ENCODE measurements around the gene VSTM2L. TPM values are rescaled to one million over a fixed set of nuclear protein-coding genes. Genes with fewer than 3 reads are reported as not detected.

VSTM2L gene
- polyA plus RNA-seq, 1 donor, result 0.76 TPM

DNA sequence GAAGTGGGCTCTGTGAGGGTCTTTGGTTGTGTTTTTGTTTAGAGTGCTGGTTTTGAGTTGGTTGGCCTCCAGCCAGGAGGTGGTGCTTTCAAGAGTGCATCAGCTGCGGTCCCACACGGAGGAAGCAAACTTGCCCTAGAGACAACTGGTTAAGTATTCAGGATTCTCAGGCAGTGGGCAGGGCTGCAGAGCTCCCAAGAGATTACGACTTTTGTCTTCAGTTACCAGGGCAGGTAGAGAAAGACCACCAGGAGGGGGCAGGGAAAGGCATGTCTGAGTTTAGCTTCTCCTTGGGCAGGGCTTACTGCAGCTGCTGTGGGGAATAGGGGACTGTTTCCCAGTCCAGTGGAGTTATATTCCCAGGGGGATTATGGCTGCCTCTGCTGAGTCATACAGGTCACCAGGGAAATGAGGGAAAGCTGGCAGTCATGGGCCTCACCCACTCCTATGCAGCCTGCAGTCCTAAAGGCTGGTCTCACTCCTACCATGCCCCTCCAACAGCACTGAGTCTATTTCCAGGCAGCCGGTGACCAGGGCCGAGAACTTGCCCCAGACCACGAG is 66.0 kb downstream of the VSTM2L start:
- DNase-seq, result no peak

DNA sequence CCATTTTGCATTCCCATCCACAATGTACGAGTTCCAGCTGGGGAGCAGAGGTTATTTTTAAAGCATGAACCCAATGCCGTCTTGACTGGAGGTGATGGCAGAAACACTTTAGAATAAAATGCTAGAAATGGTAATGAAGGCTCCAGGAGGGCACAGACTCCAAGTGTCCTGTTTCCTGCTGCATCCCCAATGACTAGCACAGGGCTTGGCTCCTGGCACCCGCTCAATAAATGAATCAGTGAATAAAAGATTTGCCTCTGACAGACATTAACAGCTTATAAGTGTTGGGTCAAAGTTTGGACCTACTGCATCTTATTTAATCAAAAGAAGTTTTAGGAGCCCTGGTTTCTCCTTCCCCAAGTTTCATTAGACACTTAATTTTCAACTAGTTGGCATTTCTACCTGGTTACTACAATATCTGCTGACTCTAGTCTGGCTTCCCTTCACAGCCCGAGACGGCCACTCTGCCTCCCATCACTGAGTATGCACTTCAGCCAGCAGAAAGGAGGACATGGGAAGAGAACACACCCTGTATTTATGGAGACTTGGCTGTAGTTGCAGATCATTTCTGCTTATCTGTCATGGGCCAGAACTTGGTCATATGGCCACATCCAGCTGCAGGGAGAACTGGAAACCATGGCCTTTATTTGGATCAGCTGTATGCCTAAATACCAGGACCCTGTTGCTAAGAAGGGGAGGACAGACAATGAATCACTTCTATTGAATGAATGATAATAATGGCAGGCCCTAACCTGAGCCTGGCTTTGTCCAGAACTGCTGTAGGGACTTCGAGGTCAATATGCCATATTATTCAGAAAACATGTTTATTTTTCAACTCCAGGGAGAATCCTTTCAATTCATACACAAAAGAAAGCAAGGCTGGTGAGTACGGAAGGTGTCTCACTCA is 67.3 kb downstream of the VSTM2L start:
- no peak for DNase-seq

DNA sequence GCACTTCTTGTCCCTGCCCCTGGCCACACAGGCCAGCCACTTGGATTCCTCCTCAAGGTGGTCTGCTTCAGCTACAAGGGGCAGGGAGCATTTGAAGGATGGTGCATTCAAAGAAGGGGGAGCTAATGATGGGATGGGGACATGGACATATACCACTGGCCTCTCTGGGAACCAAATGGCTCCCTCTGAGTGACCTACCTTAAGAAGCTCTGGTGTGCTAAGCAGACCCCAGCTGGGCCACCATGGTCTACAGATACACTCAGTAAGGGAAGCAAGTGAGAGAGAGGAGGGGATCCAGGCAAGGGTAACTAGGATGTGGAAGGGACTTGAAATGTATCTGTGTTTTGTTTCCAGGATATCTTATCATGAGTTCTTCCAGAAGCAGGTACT is 67.9 kb downstream of the VSTM2L start:
- no peak for DNase-seq

DNA sequence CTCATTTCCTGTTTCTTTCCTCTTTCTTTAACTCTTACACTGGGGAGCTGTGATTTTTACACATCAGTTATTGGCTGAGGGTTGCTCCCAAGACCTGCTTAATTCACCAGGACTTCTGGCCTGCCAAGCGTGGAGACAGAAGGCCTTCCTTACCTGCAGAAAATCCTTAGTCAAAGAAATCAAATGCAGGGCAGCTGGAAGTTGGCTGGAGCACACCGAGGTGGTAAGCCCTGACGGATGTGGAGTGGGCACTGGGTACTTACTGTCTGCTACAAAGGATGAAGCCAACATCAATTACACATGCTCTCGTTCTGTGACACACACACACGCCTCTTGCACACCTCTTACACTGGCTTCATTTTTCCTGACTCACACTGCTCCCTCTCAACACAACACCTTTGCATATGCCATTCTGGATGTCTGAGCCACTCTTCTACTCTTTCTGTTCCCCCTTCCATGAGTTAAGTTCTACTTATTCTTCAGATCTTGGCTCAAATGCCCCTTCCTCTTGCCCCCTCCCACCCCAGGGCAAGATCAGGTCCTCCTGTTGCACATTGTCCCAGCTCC is 68.7 kb downstream of the VSTM2L start:
- no peak for DNase-seq

DNA sequence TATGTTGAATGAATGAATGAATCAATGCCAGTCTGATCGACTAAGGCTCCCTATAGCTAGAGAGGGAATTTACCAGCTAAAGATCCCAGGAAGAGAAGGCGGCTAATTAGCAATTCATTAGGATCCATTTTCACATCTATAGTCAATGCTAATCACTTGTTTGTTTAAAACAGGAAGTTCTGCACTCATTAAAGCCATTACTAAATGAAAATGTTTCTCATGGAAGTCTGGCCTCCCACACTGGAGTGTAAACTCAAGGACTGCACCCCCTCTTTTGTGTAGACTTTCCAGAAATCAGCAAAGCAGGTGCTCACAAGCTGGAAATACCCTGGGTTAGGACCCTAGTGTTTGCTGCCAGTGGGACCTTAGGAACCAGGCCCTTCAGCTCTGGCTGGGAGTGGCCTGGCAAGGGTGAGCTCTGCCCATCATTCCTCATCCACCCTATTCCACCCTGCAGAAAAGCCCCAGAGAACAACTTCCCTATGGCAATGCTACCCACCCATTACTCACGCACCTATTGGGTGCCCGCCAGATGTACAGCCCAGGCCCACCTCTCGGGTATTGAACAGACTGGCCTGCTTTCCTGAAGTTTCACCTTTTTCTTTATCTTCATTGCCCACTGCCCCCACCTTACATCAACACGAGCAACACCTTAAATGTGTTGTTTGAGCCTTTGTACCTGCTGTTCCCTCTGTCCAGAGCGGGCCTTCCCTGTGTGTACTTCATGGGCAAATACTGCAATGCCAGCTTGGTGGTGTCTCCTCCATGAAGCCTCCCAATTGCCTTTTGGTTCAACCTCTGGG is 69.5 kb downstream of the VSTM2L start:
- no peak for DNase-seq

DNA sequence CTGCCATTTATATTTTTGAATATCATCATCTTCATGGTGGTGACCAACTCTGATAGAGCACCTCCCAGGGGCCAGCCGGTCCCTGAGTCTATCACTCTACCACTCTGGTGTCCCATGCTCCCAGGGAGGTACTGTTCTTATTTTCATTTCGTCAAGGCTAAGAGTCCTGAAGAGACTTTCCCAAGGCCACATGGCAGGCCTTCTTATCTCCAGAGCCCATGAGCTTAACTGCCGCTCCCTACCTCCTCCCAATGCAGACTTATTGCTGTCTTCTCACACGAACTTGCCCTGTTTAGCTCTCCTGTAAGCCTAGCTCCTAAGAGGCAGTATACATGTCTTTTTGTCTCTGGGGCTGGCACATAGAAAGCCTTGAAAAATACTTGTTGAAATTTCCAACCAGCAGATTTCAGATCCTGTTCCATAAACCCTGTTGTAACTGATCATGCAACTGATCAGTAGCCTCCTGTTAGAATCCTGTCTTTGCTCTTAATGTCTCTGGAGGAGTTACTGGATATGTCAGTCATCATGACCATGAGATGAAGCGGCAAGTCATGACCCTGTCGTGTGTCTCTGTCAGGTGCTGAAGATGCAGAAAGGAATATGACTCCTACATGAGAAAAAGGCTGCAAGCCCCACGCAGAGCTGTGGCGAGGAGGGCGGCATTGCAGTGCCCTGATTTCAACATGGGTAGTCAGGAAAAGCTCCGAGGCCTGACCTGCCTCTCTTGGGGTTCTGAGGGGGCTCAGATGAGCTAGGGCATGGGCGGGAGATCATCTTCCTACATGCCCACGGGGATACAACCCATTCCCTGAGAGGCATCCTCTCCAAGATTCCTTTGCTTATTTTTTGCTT is 70.4 kb downstream of the VSTM2L start:
- no peak for DNase-seq

DNA sequence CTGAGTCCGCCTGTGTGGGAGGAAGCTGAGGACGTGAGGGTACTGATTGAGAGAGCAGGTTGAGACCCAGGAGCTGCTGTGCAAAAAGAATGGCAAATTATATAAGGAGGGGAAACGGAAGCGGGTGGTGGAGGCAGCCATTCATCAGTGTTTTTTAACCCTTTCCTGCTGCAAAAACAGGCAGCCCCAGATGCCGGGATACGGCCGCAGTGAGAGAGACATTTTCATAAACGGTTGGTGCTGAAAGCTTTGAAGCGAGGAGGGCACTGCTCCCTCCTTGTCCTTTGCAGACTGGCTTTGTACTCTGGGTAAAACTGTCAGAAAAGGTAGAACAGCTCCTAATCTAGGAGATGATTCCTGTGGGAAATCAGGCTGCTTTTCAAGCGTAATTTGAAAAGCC is 74.0 kb downstream of the VSTM2L start:
- DNase-seq, result no peak

DNA sequence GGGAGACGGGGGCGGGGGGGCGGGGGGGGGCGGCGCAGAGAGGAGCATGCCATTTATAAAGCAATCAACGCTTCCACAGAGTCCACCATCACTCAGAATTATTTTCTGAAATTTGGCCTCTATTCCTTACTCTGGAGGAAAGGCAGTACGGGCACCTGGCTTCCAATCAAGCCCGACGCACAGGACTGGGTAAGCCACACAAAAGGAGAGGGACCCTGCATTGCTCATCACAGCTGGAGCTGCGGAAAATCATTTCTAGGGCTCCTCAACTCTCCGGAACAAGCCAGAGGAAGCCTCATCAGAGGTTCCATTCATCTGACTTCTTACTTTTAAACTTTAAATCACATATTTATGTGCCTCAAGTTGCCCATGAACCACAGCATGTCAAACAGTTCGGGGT is 74.4 kb downstream of the VSTM2L start:
- DNase-seq, result no peak

DNA sequence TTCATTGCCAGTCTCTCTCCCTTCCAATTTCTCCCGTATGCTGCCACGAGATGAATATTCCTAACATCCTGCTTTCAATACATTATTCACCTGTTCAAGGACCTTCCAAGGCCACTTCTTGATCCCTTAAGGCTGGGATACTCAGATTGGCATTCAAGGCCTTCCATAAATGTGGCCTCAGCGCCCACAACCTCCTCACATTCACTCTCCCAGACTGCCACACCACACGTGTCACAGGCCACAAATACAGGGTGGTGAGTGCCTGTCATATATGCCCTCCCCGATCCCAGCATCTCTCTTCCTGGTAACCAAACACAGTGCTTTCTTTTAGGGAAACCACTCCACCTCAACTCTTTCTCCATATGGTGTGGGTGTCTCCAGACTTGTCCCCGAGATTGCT is 74.9 kb downstream of the VSTM2L start:
- no peak for DNase-seq

DNA sequence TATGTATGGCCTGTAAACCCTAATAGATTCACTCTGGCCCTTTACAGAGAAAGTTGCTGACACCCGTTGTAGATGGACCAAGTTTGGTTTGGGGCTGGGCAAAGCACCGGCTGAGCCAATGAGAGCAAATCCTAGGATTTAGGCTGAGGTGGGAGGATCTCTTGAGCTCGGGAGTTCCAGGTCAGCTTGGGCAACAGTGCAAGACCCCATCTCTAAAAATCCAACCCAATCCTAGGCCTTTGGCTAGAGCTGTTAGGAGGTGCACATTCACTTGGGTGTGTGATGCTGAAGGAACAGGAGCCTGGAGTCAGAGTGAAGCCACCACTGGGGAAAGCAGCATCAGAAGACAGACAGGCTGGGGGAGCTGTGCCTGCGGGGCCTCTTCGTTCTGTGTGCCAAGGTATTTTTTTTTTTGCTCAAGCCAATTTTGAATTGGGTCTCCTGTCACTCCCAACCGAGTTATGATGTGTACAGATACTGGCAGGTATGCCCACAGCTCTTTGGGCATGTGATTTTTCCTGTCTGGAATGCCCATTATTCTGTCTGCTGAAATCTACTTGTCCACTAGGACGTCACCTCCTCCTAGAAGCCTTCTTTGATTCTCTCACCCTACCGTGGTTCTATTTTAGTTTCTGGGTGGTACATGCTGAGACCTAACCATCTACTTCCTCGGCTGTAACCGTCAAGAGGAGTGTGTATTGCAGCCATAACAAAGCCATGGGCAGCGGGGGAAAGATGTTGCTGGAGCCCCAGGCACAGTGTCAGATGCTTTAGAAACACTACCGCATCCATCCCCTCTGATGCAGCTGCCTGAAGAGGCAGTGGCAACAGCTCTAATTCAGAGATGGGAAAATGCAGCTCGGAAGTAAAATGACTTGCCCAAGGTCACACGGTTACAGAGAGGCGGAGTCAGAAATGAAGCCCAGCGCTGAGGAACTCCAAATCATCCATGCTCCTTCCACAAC is 76.4 kb downstream of the VSTM2L start:
- DNase-seq, result no peak

DNA sequence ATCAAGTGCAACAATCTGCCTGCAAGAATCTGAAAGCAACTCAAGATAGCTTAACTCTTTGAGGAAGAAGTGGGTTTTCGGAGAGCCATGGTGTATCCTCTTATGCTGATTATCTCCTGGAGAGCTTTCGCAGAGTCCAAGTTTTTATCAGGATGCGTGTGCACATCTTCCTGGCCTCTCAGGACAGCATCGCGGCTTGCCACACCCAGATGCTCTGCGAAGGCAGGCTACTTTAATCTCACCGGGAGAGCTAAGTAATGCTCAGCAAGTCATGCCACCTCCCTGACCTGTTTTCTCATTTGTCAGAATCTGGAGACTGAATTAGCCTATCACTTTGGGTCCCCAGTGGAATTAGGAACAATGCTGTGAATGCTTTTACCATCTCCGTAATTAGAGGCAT is 77.5 kb downstream of the VSTM2L start:
- no peak for DNase-seq

DNA sequence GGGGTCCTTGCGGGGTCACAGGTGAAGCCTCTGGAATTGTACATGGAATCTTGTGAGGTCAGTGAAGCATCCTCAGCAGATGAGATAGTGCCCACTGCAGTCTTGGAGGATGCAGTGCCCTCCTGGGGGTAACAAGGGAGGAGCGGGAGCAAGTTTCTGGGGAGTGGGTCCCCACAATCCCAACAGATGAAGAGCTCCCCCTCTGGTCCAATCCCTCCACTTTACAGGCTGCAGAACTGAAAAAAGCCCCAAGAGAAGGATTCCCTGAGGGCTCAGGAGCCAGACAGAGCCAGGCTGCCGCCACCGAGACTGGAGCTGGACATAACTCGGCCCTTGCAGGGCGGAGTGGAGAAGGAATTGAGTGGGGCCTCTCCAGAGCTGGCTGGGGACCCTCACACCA is 77.9 kb downstream of the VSTM2L start:
- no peak for DNase-seq

DNA sequence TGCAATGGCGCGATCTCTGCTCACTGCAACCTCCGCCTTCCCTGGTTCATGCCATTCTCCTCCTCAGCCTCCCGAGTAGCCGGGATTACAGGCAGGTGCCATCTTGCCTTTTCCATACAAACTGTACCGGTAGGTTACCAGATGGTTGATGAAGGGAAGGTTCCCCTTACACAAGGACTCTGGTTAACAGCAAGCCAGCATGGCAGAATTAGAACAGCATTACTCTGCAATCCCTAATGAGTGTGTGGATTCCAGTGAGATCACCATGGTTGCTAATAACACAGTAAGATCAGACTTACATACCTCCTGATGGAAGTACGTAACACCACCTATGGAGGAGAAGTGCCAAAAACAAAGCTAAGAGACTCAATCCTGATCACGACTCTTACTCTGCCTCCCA is 78.6 kb downstream of the VSTM2L start:
- DNase-seq, result no peak

DNA sequence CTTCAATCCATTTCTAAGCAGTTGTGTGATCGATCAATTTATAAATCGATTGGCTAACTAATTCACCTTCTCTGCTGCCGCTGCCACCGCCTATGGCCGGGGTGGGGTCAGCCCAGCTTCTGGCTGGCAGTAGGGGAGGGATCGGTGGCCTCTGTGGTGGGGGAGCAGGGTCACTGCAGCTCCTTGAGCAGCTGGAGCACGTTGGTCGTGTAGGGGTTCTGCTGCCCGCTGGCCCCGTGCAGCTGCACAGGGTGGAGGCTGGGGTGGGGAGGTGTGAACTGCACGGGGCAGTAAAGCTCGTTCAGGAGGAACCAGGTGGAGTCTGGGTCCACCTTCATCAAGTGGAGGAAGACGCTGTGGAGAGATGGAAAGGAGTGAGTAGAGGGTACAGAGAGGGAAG is 80.4 kb downstream of the VSTM2L start:
- DNase-seq, result no peak

DNA sequence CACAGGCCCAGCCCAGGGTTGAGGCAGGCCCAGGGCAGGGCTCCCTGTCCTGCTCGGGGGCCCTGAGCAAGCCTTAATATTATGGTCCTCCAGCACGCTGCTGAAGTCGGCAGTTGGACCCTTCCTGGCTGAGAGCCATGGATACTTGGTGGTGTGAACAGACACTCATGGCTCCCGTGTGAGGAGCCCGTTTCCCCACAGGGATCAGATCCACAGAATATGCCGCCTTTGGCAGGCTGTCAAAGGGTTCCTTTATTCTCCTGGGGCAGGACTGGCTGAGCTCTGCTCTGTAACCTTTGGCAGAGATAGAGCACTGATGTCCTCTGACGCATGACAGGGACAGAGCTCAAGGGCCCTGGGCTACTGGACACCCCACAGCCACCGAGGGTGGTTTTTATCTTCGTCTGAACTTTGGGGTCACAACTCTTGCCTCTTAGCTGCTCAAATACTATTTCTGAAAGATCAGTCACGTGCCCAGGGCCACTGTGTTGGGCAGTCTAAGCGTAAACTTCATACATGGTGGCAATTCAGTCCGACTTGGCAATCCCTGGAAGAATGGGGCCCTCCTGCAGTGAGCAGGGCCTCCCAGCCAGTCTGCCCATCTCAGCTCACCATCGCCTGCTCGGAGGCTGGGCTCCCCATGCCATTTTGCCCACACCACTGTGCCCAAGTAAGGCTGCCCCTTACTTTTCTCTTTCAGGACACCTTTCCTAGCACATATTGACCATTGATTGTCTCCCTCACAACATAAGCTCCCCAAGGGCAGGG is 81.3 kb downstream of the VSTM2L start:
- no peak for DNase-seq

DNA sequence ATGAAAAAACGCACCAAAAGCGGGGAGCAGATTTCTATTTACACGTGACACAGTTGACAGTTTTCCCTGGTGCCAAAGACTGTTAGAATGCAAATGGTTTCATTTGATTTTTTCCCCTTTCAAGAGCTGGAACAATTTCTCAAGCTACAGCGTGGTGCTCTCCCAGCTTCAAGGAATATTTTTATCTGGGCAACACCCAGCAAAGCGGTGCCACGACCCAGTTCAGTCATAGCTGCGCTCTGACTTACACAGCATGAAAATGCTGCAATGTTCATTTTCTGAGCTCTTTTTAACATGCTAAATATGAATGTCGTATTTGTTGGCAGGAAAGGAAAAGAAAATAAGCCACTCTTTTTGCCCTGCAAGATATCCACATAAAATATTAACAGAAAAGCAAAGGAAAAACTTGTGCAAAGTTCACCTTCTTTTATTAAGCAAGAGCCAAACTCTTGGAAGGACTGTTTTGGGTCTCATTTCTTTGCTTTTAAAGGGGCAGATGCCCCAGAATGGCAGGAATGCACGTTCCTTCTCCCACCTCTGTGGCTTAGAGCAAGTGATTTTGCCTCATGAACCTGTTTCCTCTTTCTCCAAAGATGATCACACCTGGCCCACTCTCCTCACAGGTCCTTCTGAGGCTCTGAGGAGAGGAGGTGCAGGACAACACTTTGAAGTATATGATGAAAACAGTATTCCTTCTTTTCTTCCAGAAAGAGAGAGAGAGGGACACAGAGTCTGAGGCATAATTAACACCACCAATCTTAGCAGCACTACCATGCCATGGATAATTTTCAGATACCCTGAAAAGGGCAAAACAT is 83.3 kb downstream of the VSTM2L start:
- no peak for DNase-seq

DNA sequence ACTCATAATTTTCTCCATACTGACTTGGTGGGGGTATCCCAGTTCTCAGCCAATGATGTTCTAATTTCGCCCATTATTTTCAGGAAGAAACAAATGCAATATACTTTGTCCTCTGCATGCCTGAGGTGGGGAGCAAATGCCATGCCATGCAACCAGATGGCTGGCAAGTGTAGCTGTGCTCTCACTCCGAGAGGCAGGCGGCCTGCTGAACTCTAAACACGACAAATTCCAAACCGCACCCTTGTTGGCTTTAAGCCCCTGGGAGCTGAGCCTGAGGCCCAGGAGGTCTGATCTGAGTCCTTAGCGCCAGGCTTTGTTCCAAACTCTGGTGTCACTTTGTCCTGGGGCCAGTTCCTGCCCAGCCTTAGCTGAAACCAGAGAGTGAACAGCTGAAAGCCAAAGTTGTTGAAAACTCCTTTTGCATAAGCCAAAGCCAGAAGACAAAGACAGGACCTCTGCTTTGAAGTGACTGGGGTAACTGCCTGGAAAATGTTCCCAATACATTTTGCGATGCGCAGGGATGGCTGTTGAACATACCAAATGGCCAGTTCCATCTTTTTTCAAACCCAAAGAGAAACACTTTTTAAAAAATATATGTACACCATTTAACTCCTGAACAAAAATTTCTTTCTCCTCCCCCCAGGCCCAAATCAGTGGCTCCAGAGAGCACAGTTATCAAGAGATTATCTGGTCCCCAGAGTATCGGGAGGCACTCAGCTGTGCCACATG is 84.1 kb downstream of the VSTM2L start:
- no peak for DNase-seq

Measured in left kidney (tissue), 2 donors.